Transverse colon (tissue), 4 donors: Measurements from ENCODE around the gene MYOF. TPM values are rescaled to one million over a fixed set of nuclear protein-coding genes. Genes with fewer than 3 reads are reported as not detected.

ENCODE experiments used
- DNase-seq: peaks from one replicate; pipeline ENCODE4 v3.0.0-alpha.2; 2019
- H3K27ac ChIP-seq, 4 donors: fragments of 200-600 bp; sonication (generic); 2 replicates each; pipeline ENCODE4 v1.5.1; 2016 to 2018; ENCODE audit warnings: inconsistent platforms in 4 of 4
- H3K27me3 ChIP-seq: fragments of 200-600 bp; sonication (generic); 2 replicates; pipeline ENCODE4 v1.5.1; 2017; ENCODE audit warnings: inconsistent platforms
- H3K36me3 ChIP-seq, 4 donors: fragments of 200-600 bp; sonication (generic); 2 replicates each; pipeline ENCODE4 v1.5.1; 2017 to 2019; ENCODE audit warnings: inconsistent platforms in 4 of 4
- H3K4me1 ChIP-seq, 4 donors: fragments of 200-600 bp; sonication (generic); 2 replicates each; pipeline ENCODE4 v1.5.1; 2017 to 2020; ENCODE audit warnings: inconsistent platforms in 4 of 4
- H3K4me3 ChIP-seq, 4 donors: fragments of 200-600 bp; sonication (generic); 1 replicate in 1 of 4; 2 replicates in 3 of 4; pipeline versions ENCODE4 v1.5.1 to v1.6.1; 2017 to 2019; ENCODE audit warnings: inconsistent platforms in 4 of 4
- H3K9me3 ChIP-seq, 2 donors: fragments of 200-600 bp; sonication (generic); 2 replicates each; pipeline ENCODE4 v1.5.1; 2017 to 2019; ENCODE audit warnings: inconsistent platforms in 2 of 2
- EP300 ChIP-seq: sonication (generic); formaldehyde crosslinking; IDR thresholded peaks from one replicate; pipeline ENCODE4 v1.6.1; 2017; ENCODE audit warnings: antibody characterized with exemption, low read depth
- POLR2A ChIP-seq: fragments of 450-650 bp; IDR thresholded peaks from one replicate; pipeline ENCODE4 v1.6.1; 2016; ENCODE audit warnings: antibody characterized with exemption, mild to moderate bottlenecking, moderate library complexity
- POLR2AphosphoS5 ChIP-seq, 3 donors: sonication (generic); formaldehyde crosslinking; IDR thresholded peaks; one replicate each; pipeline ENCODE4 v1.6.1; 2016; ENCODE audit warnings: antibody characterized with exemption in 3 of 3
- WGBS, 2 donors: methylation state at CpG; one replicate each; pipeline ENCODE4 v1.1.5; 2018; ENCODE audit warnings: low coverage in 1 of 2; 5-methylcytosine and 5-hydroxymethylcytosine counted together
- in situ Hi-C, 4 donors: fragments of 200-750 bp; cut with MboI; loops; one replicate each; pipeline versions ENCODE4 v1.15.0 to v1.15.1; 2017; ENCODE audit warnings: low sequenced_read_pairs in 3 of 4, low pct_ligation_motif_present in 1 of 4, low pct_unique_long_range_greater_than_20kb in 1 of 4
- intact Hi-C: fragments of 100-400 bp; cut with DNase I; formaldehyde crosslinking; loops from one replicate; pipeline ENCODE4 v1.15.1; 2023; ENCODE audit warnings: low total_unique reads
- total RNA-seq, 4 donors: library from RNA; depleted of rRNA; stranded (reverse); fragments of >200 nt; gene quantifications; one replicate each; pipeline ENCODE4 v1.1.0, GENCODE V29; 2016
- TF ChIP-seq, protein P1 (sequence below), 5 experiments: fragments of 200-600 bp in 3 of 5; fragments of 450-650 bp in 2 of 5; sonication (generic) in 3 of 5; IDR thresholded peaks; 1 replicate in 2 of 5; 2 replicates in 3 of 5; pipeline ENCODE4 v1.5.1; 2016 to 2017; ENCODE audit warnings: antibody characterized with exemption in 5 of 5, inconsistent platforms in 3 of 5, mild to moderate bottlenecking in 2 of 5, moderate library complexity in 1 of 5

MYOF gene
- total RNA-seq, 4 donors from 2014 or later, result 18.9 to 57.2 (median 50.2) TPM

DNA sequence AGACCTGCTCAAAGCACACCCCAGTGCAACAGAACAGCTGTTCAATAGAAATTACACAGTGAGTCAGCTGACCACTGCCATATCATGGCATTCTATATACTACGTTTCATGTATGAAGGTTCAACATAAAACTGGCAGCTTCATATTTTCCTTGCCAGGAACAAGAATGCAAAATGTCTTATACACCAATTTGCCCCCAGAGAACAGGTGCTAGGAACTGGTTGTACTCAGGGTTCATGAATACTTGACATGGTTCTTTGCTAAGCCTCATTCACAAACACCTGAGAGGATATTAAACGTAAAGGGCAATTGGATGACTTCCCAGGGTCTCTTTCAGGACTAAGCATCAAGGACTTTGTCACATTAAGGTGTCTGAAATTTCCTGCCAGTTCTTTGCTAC, 6.9 kb downstream of the MYOF start:
- intact Hi-C loops, result no loop called here
- in situ Hi-C loops, result no loop called here
- no peaks in the 10 kb centered on the region for H3K27me3 ChIP-seq
- H3K36me3 ChIP-seq, result no peaks in the 10 kb centered on the region
- TF ChIP-seq, protein P1, sequence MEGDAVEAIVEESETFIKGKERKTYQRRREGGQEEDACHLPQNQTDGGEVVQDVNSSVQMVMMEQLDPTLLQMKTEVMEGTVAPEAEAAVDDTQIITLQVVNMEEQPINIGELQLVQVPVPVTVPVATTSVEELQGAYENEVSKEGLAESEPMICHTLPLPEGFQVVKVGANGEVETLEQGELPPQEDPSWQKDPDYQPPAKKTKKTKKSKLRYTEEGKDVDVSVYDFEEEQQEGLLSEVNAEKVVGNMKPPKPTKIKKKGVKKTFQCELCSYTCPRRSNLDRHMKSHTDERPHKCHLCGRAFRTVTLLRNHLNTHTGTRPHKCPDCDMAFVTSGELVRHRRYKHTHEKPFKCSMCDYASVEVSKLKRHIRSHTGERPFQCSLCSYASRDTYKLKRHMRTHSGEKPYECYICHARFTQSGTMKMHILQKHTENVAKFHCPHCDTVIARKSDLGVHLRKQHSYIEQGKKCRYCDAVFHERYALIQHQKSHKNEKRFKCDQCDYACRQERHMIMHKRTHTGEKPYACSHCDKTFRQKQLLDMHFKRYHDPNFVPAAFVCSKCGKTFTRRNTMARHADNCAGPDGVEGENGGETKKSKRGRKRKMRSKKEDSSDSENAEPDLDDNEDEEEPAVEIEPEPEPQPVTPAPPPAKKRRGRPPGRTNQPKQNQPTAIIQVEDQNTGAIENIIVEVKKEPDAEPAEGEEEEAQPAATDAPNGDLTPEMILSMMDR (IDR thresholded peaks at IDR 0.05), result no peak
- no peak for TF ChIP-seq POLR2AphosphoS5 (IDR thresholded peaks at IDR 0.05)
- no peak for TF ChIP-seq POLR2A
- TF ChIP-seq EP300, result no peak
- WGBS, 2 donors, result 48% methylated on average over 2 of the region's 2 CpGs; no CpG with 5 or more reads in 1 of the 2 donors
- H3K9me3 ChIP-seq, result no peaks in the 10 kb centered on the region
- no peak overlapping the region for H3K4me3 ChIP-seq
- peak overlapping the region; percentile 64 to 84 (median 75) for H3K27ac ChIP-seq
- DNase-seq, result no peak
- H3K4me1 ChIP-seq, result peaks cover 20 to 72% (median 51%) of the 10 kb centered on the region in 4 donors

DNA sequence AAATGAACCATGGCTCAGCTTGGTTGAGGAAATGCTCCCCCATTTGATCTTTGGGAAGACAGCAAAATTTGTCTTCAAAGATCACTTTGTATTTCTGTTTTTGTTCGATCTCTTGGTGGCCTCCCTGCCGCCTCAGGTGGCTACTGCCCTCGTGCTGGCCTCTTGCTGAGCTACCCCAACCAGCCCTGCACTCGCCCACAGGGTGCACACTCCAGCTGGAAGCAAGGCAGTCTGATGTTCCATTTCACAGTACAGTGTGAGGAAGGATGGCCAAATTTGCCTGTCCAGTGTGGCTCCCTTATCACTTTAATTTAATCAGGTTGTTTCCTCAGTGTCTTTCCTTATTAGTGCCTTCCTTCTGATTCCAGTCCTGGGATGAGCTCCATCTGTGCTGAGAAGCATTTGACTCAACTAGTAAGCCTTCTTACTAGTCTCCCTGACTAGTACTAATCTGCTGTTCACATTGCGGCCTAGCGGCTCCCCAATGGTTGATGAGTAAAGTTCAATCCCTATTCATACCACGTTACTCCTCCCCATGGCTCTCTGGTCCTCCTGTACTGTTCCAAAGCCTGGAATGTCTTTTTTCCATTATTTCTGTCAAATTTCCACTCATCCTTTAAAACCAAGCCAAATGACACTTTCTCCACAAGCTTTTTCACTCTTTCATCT, 8.2 kb downstream of the MYOF start:
- H3K4me1 ChIP-seq, result peaks cover 20 to 68% (median 44%) of the 10 kb centered on the region in 4 donors
- TF ChIP-seq, protein P1 (IDR thresholded peaks at IDR 0.05), result no peak
- TF ChIP-seq POLR2AphosphoS5 (IDR thresholded peaks at IDR 0.05) (no peak), POLR2A (no peak), EP300 (no peak)
- intact Hi-C loops, result loop anchor here (5.0 kb wide), 1 partner anchor 37 kb away; no protein-coding TSS in a partner anchor

GRCh38 chr10:93473161-93473560, 9.0 kb downstream of the MYOF start:
- no peaks in the 10 kb centered on the region for H3K9me3 ChIP-seq
- H3K36me3 ChIP-seq, result no peaks in the 10 kb centered on the region
- H3K4me1 ChIP-seq, result peaks cover 20 to 72% (median 46%) of the 10 kb centered on the region in 4 donors
- no peaks in the 10 kb centered on the region for H3K27me3 ChIP-seq
- no peak overlapping the region for H3K4me3 ChIP-seq
- intact Hi-C loops (loop anchor here (5.0 kb wide), 1 partner anchor 36 kb away; no protein-coding TSS in a partner anchor), in situ Hi-C loops (no loop called here)
- TF ChIP-seq, protein P1 (IDR thresholded peaks at IDR 0.05), result no peak
- TF ChIP-seq POLR2AphosphoS5 (IDR thresholded peaks at IDR 0.05), result no peak
- no peak for TF ChIP-seq EP300
- no peak for TF ChIP-seq POLR2A
- 97% methylated on average over 2 of the region's 2 CpGs; no CpG with 5 or more reads in 1 of the 2 donors for WGBS, 2 donors
- H3K27ac ChIP-seq, result peak overlapping the region in 3 of 4 donors; percentile 74 to 88 (median 84)
- DNase-seq, result no peak

More for the DNA sequence above, 8.2 kb downstream of the MYOF start:
- in situ Hi-C loops, result no loop called here
- Histone ChIP-seq H3K4me3 (no peak overlapping the region), H3K36me3 (no peaks in the 10 kb centered on the region), H3K9me3 (no peaks in the 10 kb centered on the region), H3K27ac (peak overlapping the region; percentile 9 to 84 (median 75)), H3K27me3 (no peaks in the 10 kb centered on the region)
- DNase-seq, result no peak
- WGBS, 2 donors, result 75 to 76% methylated on average over 7 of the region's 7 CpGs

- Histone ChIP-seq H3K36me3 (no peaks in the 10 kb centered on the region), H3K27me3 (no peaks in the 10 kb centered on the region), H3K27ac (peak overlapping the region; percentile 76 to 88 (median 83)), H3K4me1 (peaks cover 29 to 77% (median 48%) of the 10 kb centered on the region in 4 donors), H3K9me3 (no peaks in the 10 kb centered on the region), H3K4me3 (no peak overlapping the region)
- peak; percentile 59 for TF ChIP-seq EP300
- peak; percentile 20 to 81 (median 72) for TF ChIP-seq POLR2AphosphoS5 (IDR thresholded peaks at IDR 0.05)
- TF ChIP-seq, protein P1 (IDR thresholded peaks at IDR 0.05), result no peak
- 40 to 76% methylated on average over 2 to 5 of the region's 5 CpGs for WGBS, 2 donors
- in situ Hi-C loops, result no loop called here
- intact Hi-C loops, result loop anchor here (5.0 kb wide), 1 partner anchor 34 kb away; no protein-coding TSS in a partner anchor
- DNase-seq, result no peak
Observed at GRCh38 chr10:93471110-93471651, 11.0 kb downstream of the MYOF start.
